WTC11 (cell line): ENCODE data around the gene C10orf95.

Experiments used
- ATF3 ChIP-seq: sonication (generic); formaldehyde crosslinking; conservative IDR thresholded peaks from 2 replicates; pipeline ENCODE4 v1.8.1; 2022; ENCODE audit warnings: mild to moderate bottlenecking, missing genetic modification reagents
- CTCF ChIP-seq: fragments of 200-600 bp; IDR thresholded peaks from 2 replicates; pipeline ENCODE4 v1.8.0; 2022; ENCODE audit warnings: antibody characterized with exemption
- E2F4 ChIP-seq: sonication (generic); formaldehyde crosslinking; IDR thresholded peaks from 2 replicates; pipeline ENCODE4 v1.8.1; 2022; ENCODE audit warnings: low read depth, mild to moderate bottlenecking, moderate library complexity, missing genetic modification reagents, borderline replicate concordance
- JUN ChIP-seq: sonication (generic); formaldehyde crosslinking; IDR thresholded peaks from 2 replicates; pipeline ENCODE4 v1.8.0; 2023; ENCODE audit warnings: mild to moderate bottlenecking, missing genetic modification reagents
- MAX ChIP-seq: sonication (generic); formaldehyde crosslinking; IDR thresholded peaks from 2 replicates; pipeline ENCODE4 v1.8.0; 2022; ENCODE audit warnings: mild to moderate bottlenecking, missing genetic modification reagents
- SMAD3 ChIP-seq: sonication (generic); formaldehyde crosslinking; IDR thresholded peaks from 2 replicates; pipeline ENCODE4 v1.8.0; 2022; ENCODE audit warnings: missing genetic modification reagents, mild to moderate bottlenecking, borderline replicate concordance
- ZBTB21 ChIP-seq: sonication (generic); formaldehyde crosslinking; IDR thresholded peaks from 2 replicates; pipeline ENCODE4 v1.8.1; 2023; ENCODE audit warnings: mild to moderate bottlenecking, missing genetic modification reagents, borderline replicate concordance
- ZNF219 ChIP-seq: sonication (generic); formaldehyde crosslinking; IDR thresholded peaks from 2 replicates; pipeline ENCODE4 v1.8.0; 2023; ENCODE audit warnings: missing genetic modification reagents, mild to moderate bottlenecking, borderline replicate concordance

GRCh38 chr10:102401735-102402511 lies 49.4 kb downstream of the C10orf95 start:
- TF ChIP-seq ZNF219 (CRISPR knock-in tag) (no peak), CTCF (no peak), MAX (no peak), E2F4 (CRISPR knock-in tag) (no peak), ZBTB21 (CRISPR knock-in tag) (no peak), ATF3 (CRISPR knock-in tag) (no peak), JUN (no peak), SMAD3 (CRISPR knock-in tag) (no peak)
